Adrenal gland (tissue), 12 donors: ENCODE measurements around the gene RAPGEF2. TPM values are rescaled to one million over a fixed set of nuclear protein-coding genes. Genes with fewer than 3 reads are reported as not detected.
"Not testable (repeated sequence)": the region's sequence is repeated elsewhere in the genome, so short reads cannot be mapped to it uniquely, and the experiment has no call there.

ENCODE experiments used
- DNase-seq, 7 donors: peaks; one replicate each; pipeline ENCODE4 v3.0.0-alpha.2; 2019 to 2020
- H3K27ac ChIP-seq, 5 donors: fragments of 200-600 bp; sonication (generic) in 4 of 5; 1 replicate in 3 of 5; 2 replicates in 2 of 5; pipeline versions ENCODE4 v1.5.1 to v1.8.0; 2016 to 2020; ENCODE audit warnings: mild to moderate bottlenecking in 1 of 5
- H3K27me3 ChIP-seq: fragments of 200-600 bp; 2 replicates; pipeline ENCODE4 v1.8.0; 2021
- H3K36me3 ChIP-seq, 2 donors: fragments of 200-600 bp; replicated peaks in 1 of 2; 1 replicate in 1 of 2; 2 replicates in 1 of 2; pipeline versions ENCODE4 v1.5.1 to v1.8.0; 2018 to 2022
- H3K4me1 ChIP-seq, 2 donors: fragments of 200-600 bp; replicated peaks in 1 of 2; 1 replicate in 1 of 2; 2 replicates in 1 of 2; pipeline versions ENCODE4 v1.5.1 to v1.8.0; 2018 to 2021
- H3K4me3 ChIP-seq, 4 donors: fragments of 200-600 bp; sonication (generic) in 3 of 4; one replicate each; pipeline ENCODE4 v1.5.1; 2016 to 2018
- H3K9me3 ChIP-seq, 3 donors: fragments of 200-600 bp; sonication (generic) in 1 of 3; replicated peaks in 1 of 3; 1 replicate in 2 of 3; 2 replicates in 1 of 3; pipeline versions ENCODE4 v1.5.1 to v1.8.0; 2016 to 2021
- CTCF ChIP-seq, 6 experiments: fragments of 450-650 bp in 4 of 6; fragments of 200-600 bp in 2 of 6; sonication (generic) in 1 of 6; IDR thresholded peaks; 1 replicate in 5 of 6; 2 replicates in 1 of 6; pipeline versions ENCODE4 v1.5.1 to v1.8.0; 2016 to 2021; ENCODE audit warnings: antibody characterized with exemption in 6 of 6, mild to moderate bottlenecking in 2 of 6, moderate library complexity in 1 of 6
- POLR2A ChIP-seq, 2 donors: fragments of 450-650 bp; IDR thresholded peaks; one replicate each; pipeline ENCODE4 v1.6.1; 2017; ENCODE audit warnings: antibody characterized with exemption in 2 of 2, mild to moderate bottlenecking in 2 of 2, moderate library complexity in 1 of 2
- WGBS, 4 donors: extraction: QIAGEN DNeasy Blood & Tissue Kit in 2 of 4; methylation state at CpG; one replicate each; pipeline versions ENCODE4 v1.1.5 to v1.1.7; 2013 to 2017; 5-methylcytosine and 5-hydroxymethylcytosine counted together
- intact Hi-C, 2 donors: fragments of 100-400 bp; cut with DNase I; formaldehyde crosslinking; loops; one replicate each; pipeline versions ENCODE4 v1.14.1 to v1.15.0; 2022 to 2023
- polyA plus RNA-seq, 3 donors: library from polyadenylated mRNA; stranded (reverse); fragments of 200-250 nt in 2 of 3; fragments of 350-450 nt in 1 of 3; fragmentation: Illumina TruSeq in 1 of 3; extraction: RNeasy Lipid Tissue Mini Kit (QIAGEN cat#74804) in 1 of 3; gene quantifications; one replicate each; pipeline ENCODE4 v1.2.3, GENCODE V29; 2013 to 2014
- total RNA-seq, 9 donors: library from RNA; depleted of rRNA in 4 of 9; stranded (reverse); fragments of >200 nt in 4 of 9; fragments of 120-200 nt in 1 of 9; fragmentation: NEBNext Ultra II Directional in 1 of 9; extraction: Animal tissue kit (Norgen Biotek cat#: 25700) in 1 of 9; gene quantifications; one replicate each; pipeline versions ENCODE4 v1.1.0 to v1.2.4, GENCODE V29; 2013 to 2023
- donor health status: healthy with polysubstance abuse.
- donor health status: Bipolar disorder and iron deficiency.
- donor health status: DM: yes; HTN: yes; CAD: no.
- donor health status: DM: no; HTN: no; CAD: no.
- donor health status: DM: no; HTN: no; CAD: no.
- donor health status: DM: yes; HTN: yes; CAD: no.

RAPGEF2 gene
- total and polyA plus RNA-seq, 12 donors, result 5.2 to 53.9 (median 25.3) TPM

- no peak for DNase-seq
- TF ChIP-seq POLR2A (IDR thresholded peaks at IDR 0.05), result no peak
- TF ChIP-seq CTCF (IDR thresholded peaks at IDR 0.05), result no peak
- Histone ChIP-seq H3K36me3 (no peaks in the 10 kb centered on the region), H3K27me3 (no peaks in the 10 kb centered on the region), H3K4me1 (peaks cover 0 to 19% of the 10 kb centered on the region in 2 donors), H3K27ac (no peak overlapping the region), H3K9me3 (no peaks in the 10 kb centered on the region), H3K4me3 (no peak overlapping the region)
- intact Hi-C loops, result no loop called here
Measured at GRCh38 chr4:159242427-159242826, 139.5 kb downstream of the RAPGEF2 start.

GRCh38 chr4:159248384-159249178, 145.7 kb downstream of the RAPGEF2 start:
- Histone ChIP-seq H3K36me3 (no peaks in the 10 kb centered on the region), H3K4me1 (peaks cover 0 to 11% of the 10 kb centered on the region in 2 donors), H3K4me3 (peak overlapping the region in 1 of 4 donors; percentile 22), H3K27ac (no peak overlapping the region), H3K27me3 (no peaks in the 10 kb centered on the region), H3K9me3 (no peaks in the 10 kb centered on the region)
- no peak for DNase-seq
- intact Hi-C loops, result no loop called here
- TF ChIP-seq POLR2A (IDR thresholded peaks at IDR 0.05) (no peak), CTCF (IDR thresholded peaks at IDR 0.05) (peak in 1 of 6 experiments; percentile 8)
- WGBS, 4 donors, result 62 to 64% (median 63%) methylated on average over 7 of the region's 7 CpGs

GRCh38 chr4:159250751-159251325, 148.0 kb downstream of the RAPGEF2 start:
- peaks cover 0 to 11% of the 10 kb centered on the region in 2 donors for H3K4me1 ChIP-seq
- H3K4me3 ChIP-seq, result no peak overlapping the region
- H3K27me3 ChIP-seq, result no peaks in the 10 kb centered on the region
- no peak overlapping the region for H3K27ac ChIP-seq
- 95 to 97% (median 96%) methylated on average over 20 to 35 of the region's 35 CpGs for WGBS, 4 donors
- no peak for TF ChIP-seq POLR2A (IDR thresholded peaks at IDR 0.05)
- TF ChIP-seq CTCF (IDR thresholded peaks at IDR 0.05), result no peak
- H3K9me3 ChIP-seq, result no peaks in the 10 kb centered on the region
- DNase-seq, result no peak
- intact Hi-C loops, result no loop called here
- H3K36me3 ChIP-seq, result no peaks in the 10 kb centered on the region

- H3K36me3 ChIP-seq, DNase-seq, intact Hi-C loops, H3K27ac ChIP-seq, H3K9me3 ChIP-seq, H3K4me3 ChIP-seq, H3K27me3 ChIP-seq: not testable (repeated sequence)
- WGBS, 4 donors, result 90 to 97% (median 94%) methylated on average over 14 of the region's 14 CpGs
- peaks cover 0 to 11% of the 10 kb centered on the region in 2 donors for H3K4me1 ChIP-seq
Measured at GRCh38 chr4:159251580-159251979, 148.7 kb downstream of the RAPGEF2 start.
